Activated T-helper 1 cell treated with anti-CD3 and anti-CD28 coated beads, Interleukin-12 subunit alpha, Interleukin-12 subunit beta, Interleukin-2, Interleukin-4 antibody, amounts not matched to agents 30 ng/mL and 10 ng/mL and 1 ng/mL, durations not matched to agents 14 hours and 24 hours and 36 hours (primary cell): ENCODE data around the gene TP53AIP1. TPM values are rescaled to one million over a fixed set of nuclear protein-coding genes. Genes with fewer than 3 reads are reported as not detected.

ENCODE experiments used
- DNase-seq: peaks from one replicate; pipeline ENCODE4 v3.0.0; 2021; ENCODE audit warnings: low spot score
- H3K27ac Mint-ChIP-seq: one replicate; pipeline ENCODE4 v1.8.0; 2021; ENCODE audit warnings: mild to moderate bottlenecking, mixed read lengths
- H3K27me3 Mint-ChIP-seq: one replicate; pipeline ENCODE4 v1.8.0; 2022; ENCODE audit warnings: mild to moderate bottlenecking, moderate library complexity, mixed read lengths; ENCODE audit not compliant: insufficient read depth
- H3K36me3 Mint-ChIP-seq: one replicate; pipeline ENCODE4 v1.8.0; 2021; ENCODE audit warnings: low read depth, mixed read lengths
- H3K4me1 Mint-ChIP-seq: one replicate; pipeline ENCODE4 v1.8.0; 2021; ENCODE audit warnings: low read depth, mixed read lengths
- H3K4me3 Mint-ChIP-seq: one replicate; pipeline ENCODE4 v1.8.0; 2021; ENCODE audit warnings: mild to moderate bottlenecking, moderate library complexity, mixed read lengths
- H3K9me3 Mint-ChIP-seq: one replicate; pipeline ENCODE4 v1.8.0; 2021; ENCODE audit warnings: mixed read lengths
- intact Hi-C: fragments of 100-400 bp; cut with micrococcal nuclease; formaldehyde crosslinking; loops from one replicate; pipeline ENCODE4 v1.15.1; 2024
- total RNA-seq: library from RNA; stranded (reverse); gene quantifications from 2 replicates; pipeline ENCODE4 v1.2.3, GENCODE V29; 2022

TP53AIP1 gene
- total RNA-seq, 1 donor from 2014 or later, result not detected

GRCh38 chr11:128905345-128906184 is 37.1 kb downstream of the TP53AIP1 start:
- Mint-ChIP-seq H3K27me3 (peaks cover 60% of the 10 kb centered on the region), H3K9me3 (no peaks in the 10 kb centered on the region), H3K4me1 (peaks cover 14% of the 10 kb centered on the region), H3K36me3 (no peaks in the 10 kb centered on the region), H3K4me3 (peak overlapping the region; percentile 65), H3K27ac (no peak overlapping the region)
- intact Hi-C loops, result loop anchor here (1.0 kb wide), 1 partner anchor 21 kb away; no protein-coding TSS in a partner anchor
- DNase-seq, result no peak

- Mint-ChIP-seq H3K4me3 (peak overlapping the region; percentile 43), H3K4me1 (peaks cover 14% of the 10 kb centered on the region), H3K27ac (no peak overlapping the region), H3K36me3 (no peaks in the 10 kb centered on the region), H3K27me3 (peaks cover 64% of the 10 kb centered on the region), H3K9me3 (no peaks in the 10 kb centered on the region)
- DNase-seq, result no peak
- intact Hi-C loops, result loop anchor here (1.0 kb wide), 1 partner anchor 20 kb away; no protein-coding TSS in a partner anchor
Measured at GRCh38 chr11:128904656-128905344, 37.9 kb downstream of the TP53AIP1 start.

- H3K27me3 Mint-ChIP-seq, result peaks cover 59% of the 10 kb centered on the region
- no peaks in the 10 kb centered on the region for H3K9me3 Mint-ChIP-seq
- H3K27ac Mint-ChIP-seq, result no peak overlapping the region
- peak overlapping the region; percentile 43 for H3K4me3 Mint-ChIP-seq
- intact Hi-C loops, result no loop called here
- peaks cover 14% of the 10 kb centered on the region for H3K4me1 Mint-ChIP-seq
- DNase-seq, result no peak
- H3K36me3 Mint-ChIP-seq, result no peaks in the 10 kb centered on the region
Measured at GRCh38 chr11:128904303-128904655, 38.4 kb downstream of the TP53AIP1 start.

- Mint-ChIP-seq H3K4me3 (no peak overlapping the region), H3K4me1 (peaks cover 14% of the 10 kb centered on the region), H3K27ac (no peak overlapping the region), H3K9me3 (no peaks in the 10 kb centered on the region), H3K36me3 (no peaks in the 10 kb centered on the region), H3K27me3 (peaks cover 56% of the 10 kb centered on the region)
- DNase-seq, result no peak
- intact Hi-C loops, result no loop called here
Measured at GRCh38 chr11:128903248-128904061, 39.2 kb downstream of the TP53AIP1 start.

- Mint-ChIP-seq H3K4me3 (no peak overlapping the region), H3K27me3 (peaks cover 60% of the 10 kb centered on the region), H3K9me3 (no peaks in the 10 kb centered on the region), H3K4me1 (peaks cover 14% of the 10 kb centered on the region), H3K36me3 (no peaks in the 10 kb centered on the region), H3K27ac (no peak overlapping the region)
- no peak for DNase-seq
- intact Hi-C loops, result no loop called here
Measured at GRCh38 chr11:128902515-128903066, 40.1 kb downstream of the TP53AIP1 start.

GRCh38 chr11:128901653-128902514 is 40.8 kb downstream of the TP53AIP1 start:
- no peaks in the 10 kb centered on the region for H3K9me3 Mint-ChIP-seq
- DNase-seq, result no peak
- no peaks in the 10 kb centered on the region for H3K36me3 Mint-ChIP-seq
- H3K27ac Mint-ChIP-seq, result no peak overlapping the region
- H3K4me3 Mint-ChIP-seq, result no peak overlapping the region
- intact Hi-C loops, result no loop called here
- H3K27me3 Mint-ChIP-seq, result peaks cover 57% of the 10 kb centered on the region
- H3K4me1 Mint-ChIP-seq, result peaks cover 14% of the 10 kb centered on the region

- Mint-ChIP-seq H3K4me1 (peaks cover 6% of the 10 kb centered on the region), H3K4me3 (no peak overlapping the region), H3K27ac (no peak overlapping the region), H3K9me3 (no peaks in the 10 kb centered on the region), H3K27me3 (peaks cover 55% of the 10 kb centered on the region), H3K36me3 (no peaks in the 10 kb centered on the region)
- DNase-seq, result no peak
- intact Hi-C loops, result no loop called here
Measured at GRCh38 chr11:128900468-128900867, 42.2 kb downstream of the TP53AIP1 start.

GRCh38 chr11:128898580-128899344 is 43.9 kb downstream of the TP53AIP1 start:
- Mint-ChIP-seq H3K27me3 (peaks cover 48% of the 10 kb centered on the region), H3K4me1 (peaks cover 5% of the 10 kb centered on the region), H3K4me3 (no peak overlapping the region), H3K9me3 (no peaks in the 10 kb centered on the region), H3K36me3 (no peaks in the 10 kb centered on the region), H3K27ac (no peak overlapping the region)
- intact Hi-C loops, result no loop called here
- no peak for DNase-seq

- Mint-ChIP-seq H3K36me3 (no peaks in the 10 kb centered on the region), H3K4me1 (peaks cover 6% of the 10 kb centered on the region), H3K9me3 (no peaks in the 10 kb centered on the region), H3K27ac (no peak overlapping the region), H3K27me3 (peaks cover 43% of the 10 kb centered on the region), H3K4me3 (no peak overlapping the region)
- DNase-seq, result no peak
- intact Hi-C loops, result no loop called here
Measured at GRCh38 chr11:128897826-128898225, 44.8 kb downstream of the TP53AIP1 start.

- intact Hi-C loops, result no loop called here
- Mint-ChIP-seq H3K36me3 (no peaks in the 10 kb centered on the region), H3K4me3 (no peak overlapping the region), H3K9me3 (no peaks in the 10 kb centered on the region), H3K27me3 (peaks cover 51% of the 10 kb centered on the region), H3K4me1 (peaks cover 6% of the 10 kb centered on the region), H3K27ac (no peak overlapping the region)
- no peak for DNase-seq
Measured at GRCh38 chr11:128896356-128896755, 46.3 kb downstream of the TP53AIP1 start.

GRCh38 chr11:128895526-128895925 is 47.1 kb downstream of the TP53AIP1 start:
- Mint-ChIP-seq H3K27ac (no peak overlapping the region), H3K4me3 (no peak overlapping the region), H3K4me1 (peaks cover 6% of the 10 kb centered on the region), H3K27me3 (peaks cover 55% of the 10 kb centered on the region), H3K36me3 (no peaks in the 10 kb centered on the region), H3K9me3 (no peaks in the 10 kb centered on the region)
- intact Hi-C loops, result no loop called here
- no peak for DNase-seq
